Stimulated activated CD8-positive, alpha-beta memory T cell treated with anti-CD3 and anti-CD28 coated beads, Interleukin-7, amount 100 ng/mL, for 48 hours (primary cell): ENCODE data around the gene TMEM9B.

Source experiments
- DNase-seq, 2 donors: peaks; one replicate each; pipeline ENCODE4 v3.0.0-alpha.2; 2020; ENCODE audit warnings: low read depth in 1 of 2; ENCODE audit errors: extremely low read depth in 1 of 2

Gene TMEM9B

DNA sequence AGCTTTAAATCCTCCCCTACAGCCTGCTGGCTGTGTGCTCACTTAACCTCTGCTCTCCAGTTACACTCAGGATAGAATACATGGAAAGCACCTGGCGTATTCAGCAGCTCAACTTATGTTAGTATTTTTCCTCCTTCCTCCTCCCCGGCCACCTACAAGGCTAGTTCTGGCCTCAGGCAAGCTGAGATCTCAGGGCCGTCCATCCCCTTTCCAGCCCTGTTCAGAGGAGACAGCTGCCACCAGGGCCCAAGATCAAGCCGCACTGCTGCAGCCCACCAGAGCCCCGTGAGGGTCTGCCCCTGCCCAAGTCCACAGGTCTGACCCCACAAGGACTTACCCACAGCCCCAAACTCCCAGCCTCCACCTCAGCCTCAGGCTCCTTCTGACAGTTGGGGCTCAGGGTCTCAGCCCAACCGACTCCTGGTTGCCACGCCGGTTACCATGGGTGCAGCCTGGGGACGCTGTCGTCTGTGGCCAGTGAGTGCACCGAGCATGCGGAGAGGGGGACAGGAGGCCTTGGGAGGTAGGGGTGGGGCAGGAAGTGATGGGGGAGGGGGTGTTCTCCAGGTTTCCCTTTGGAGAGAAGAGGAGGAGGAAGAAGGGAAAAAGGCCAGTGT is 31.6 kb downstream of the TMEM9B start, which contains the start of gene C11orf16:
Gene C11orf16 (minus strand): TSS at position 384 of the 617 bp plus-strand sequence. CDS start 639 bp downstream, outside the sequence.
- no peak for DNase-seq

DNA sequence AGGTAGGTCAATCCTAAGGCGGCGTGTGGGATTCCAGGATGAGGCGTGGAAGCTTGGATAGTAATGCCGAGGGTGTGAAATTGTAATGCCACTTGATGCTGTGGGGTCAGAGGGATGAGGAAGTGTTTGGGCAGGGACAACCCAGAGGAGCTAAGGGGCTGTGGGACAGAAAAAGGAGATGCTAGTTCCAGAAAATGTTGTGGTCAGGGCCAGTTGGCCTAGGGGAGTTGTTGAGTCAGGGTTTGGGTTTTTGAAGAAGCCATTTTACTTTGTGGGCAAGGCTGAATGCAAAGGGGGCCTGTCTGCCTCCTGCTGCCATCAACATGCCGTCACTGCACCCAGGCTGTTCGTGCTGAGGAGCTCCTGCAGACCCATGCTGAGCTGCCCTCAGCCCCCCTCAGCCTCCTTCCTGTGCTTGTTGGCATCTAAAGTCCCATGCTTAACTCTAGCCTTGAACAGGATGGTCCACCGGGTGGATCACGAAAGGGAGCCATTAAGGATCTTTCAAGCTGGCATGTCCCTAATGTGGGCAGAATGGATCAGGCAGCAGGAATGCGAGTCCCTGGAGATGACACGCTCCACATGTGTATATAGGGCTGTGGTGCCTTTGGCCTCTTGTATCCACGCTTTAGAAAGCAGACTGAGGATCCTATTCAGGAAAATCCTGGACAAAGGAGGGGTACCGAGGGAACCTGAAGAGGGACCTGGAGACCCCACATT is 33.6 kb downstream of the TMEM9B start:
- no peak for DNase-seq

DNA sequence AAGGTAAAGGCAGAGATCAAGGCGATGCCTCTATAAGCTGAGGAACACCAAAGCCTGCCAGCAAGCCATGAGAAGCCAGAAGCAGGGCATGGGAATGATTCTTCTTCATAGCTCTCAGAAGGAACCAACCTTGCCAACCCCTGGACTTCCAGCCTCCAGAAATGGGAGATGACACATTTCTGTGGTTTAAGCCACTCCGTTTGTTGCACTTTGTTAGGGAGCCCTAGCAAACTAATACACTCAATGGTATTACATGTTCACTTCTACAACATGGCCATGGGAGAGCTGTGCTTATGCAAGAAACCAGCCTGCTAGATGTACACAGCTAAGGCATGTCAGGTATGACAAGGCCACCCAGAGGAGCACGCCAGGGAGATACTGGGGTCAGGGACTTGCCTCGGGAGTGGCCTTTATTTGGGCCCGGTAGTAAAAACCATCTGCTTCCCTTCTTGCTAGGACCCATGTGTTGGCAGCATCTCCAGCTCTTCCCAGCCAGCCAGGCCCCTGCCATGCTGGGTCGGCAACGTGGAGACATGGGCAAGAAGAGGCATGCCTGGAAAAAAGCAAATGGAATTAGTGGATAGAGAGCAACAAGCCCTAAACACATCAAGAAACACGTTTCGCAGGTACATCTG is 35.1 kb downstream of the TMEM9B start:
- DNase-seq = no peak

DNA sequence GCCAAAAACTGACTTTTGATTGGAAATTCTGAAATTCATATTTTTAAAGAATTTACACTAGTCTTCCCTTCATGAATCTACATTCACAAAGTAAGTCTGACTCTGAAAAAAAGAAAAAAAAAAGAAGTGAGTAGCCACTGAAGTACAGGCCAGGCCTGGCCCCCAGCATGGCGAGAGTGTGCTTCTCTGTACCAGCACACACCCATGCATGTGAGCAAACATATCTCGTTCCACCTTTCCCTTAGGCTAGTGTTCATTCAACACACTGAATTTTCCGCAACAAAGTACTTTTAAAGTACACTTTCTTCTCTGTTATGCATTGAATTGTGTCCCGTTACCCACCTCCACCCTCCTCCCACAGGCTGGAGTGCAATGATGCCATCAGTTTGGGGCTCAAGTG is 36.0 kb downstream of the TMEM9B start:
- no peak for DNase-seq

DNA sequence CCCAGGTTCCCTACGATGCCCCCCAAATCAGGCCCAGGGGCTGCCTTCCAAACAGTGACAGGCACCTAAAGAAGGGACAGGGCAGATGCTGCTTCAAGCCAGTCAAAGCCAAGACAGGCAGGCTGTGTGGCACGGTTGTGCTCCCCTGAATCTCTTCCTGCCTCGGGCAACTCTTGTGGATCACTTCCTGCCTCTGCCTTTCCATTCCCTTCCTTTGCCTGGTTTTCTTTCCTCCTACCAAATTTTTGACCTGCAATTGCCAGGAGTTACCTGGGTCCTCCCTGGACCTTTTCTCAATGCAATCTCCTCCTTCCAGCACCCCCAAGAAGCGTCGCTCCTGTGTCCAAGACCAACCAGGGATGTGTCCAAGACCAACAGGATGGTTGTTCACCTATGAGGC is 37.0 kb downstream of the TMEM9B start:
- DNase-seq = no peak

DNA sequence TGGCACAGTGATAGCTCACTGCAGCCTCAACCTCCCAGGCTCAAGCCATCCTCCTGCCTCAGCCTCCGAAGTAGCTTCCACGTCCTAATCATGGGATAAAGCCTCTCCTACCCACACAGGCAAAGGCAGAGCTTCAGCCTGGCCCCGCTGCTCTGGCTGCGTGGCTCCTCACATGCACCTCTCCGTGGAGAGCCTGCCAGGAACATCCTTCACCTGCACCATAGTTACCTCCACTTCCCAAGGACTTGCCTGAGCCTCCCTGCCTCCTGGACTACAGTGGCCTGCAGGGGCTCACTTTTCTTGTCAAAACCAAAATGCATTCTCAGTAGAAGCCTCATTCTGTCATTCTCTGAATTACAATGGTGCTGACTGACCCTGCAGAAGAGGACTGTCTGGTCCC is 38.0 kb downstream of the TMEM9B start:
- DNase-seq = no peak

DNA sequence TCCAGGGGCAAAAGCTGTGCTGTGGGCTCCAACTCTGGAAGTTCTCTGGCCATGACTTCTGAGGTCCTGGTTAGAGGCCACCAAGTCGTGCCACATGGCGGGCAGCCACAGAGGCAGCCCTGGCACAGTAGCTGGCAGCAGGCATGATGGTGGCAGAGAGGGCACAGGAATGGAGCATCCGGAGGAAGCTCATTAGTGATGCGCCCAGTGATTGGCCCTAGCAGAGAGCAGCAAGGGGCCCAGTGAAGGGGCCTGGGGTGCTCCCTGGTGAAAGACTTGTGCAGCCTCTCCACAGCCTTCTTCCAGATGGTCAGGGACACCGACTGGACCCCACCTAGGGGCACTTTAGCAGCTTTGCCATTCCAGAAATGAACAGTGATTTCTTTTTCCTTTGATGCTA is 38.5 kb downstream of the TMEM9B start:
- DNase-seq = no peak

DNA sequence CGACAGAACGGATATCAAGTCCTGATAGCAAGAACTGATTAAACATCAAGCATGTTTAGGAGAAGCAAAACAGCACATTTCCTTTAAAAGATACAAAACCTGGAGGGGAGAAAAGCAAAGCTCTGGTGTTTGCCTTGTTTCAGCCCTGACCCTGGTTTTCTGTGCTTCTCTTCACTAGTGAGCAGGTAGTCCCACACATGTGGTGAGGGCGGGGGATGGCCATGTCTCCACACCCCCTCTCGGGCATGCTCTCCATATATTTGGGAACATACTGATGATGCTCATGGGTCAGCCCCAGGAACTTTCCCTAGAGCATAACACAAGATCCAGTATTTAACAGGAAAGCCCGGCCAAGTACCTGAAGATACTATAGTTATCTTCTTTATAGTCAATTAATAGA is 41.6 kb downstream of the TMEM9B start:
- no peak for DNase-seq

DNA sequence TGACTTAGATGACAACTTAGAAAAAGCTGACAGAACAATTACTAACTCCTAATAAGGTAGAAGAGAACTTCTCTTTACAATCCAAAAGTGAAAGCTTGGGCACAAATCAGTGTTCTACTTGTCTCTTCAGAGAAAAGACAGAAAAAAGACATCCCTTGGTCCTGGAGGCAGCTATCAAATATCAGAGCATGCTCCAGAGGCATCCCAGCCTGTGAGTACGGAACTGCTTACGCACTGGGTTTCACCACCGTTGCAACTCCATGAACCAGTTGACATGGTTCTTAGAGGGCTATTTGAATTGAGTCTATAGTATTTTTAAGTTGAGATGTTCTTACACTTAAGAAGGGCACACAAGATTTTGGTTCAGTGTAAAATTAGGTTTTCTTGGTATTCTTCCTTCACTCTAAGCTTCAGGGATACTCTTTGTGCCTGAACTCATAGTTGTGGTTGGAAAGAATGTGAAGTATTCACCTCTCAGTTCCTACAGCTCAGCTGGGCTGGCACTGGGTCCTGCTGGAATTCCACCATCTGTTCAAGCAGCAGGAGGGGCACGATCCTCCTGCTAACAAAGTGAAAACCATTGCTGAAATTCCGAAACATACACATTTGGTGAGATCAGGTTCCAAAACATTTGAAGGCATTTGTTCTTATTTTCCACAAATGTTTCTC is 47.0 kb downstream of the TMEM9B start:
- DNase-seq = no peak

DNA sequence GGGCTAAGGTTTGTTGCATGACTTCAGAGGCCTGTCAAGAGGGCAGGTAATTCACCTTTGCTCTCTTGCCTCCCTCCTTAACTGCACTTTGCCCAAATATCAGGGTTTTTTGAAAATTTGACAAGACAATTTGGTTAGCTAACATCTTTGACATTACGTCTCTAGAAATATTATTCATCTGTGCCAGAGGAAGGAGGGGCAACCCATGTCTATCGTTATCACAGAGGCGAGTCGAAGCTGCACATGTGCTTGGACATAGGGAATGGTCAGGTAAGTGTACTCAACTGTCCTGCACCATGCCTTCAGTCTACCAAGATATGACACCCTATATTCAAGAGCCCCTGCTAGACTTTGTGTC is 49.6 kb downstream of the TMEM9B start:
- DNase-seq = no peak

DNA sequence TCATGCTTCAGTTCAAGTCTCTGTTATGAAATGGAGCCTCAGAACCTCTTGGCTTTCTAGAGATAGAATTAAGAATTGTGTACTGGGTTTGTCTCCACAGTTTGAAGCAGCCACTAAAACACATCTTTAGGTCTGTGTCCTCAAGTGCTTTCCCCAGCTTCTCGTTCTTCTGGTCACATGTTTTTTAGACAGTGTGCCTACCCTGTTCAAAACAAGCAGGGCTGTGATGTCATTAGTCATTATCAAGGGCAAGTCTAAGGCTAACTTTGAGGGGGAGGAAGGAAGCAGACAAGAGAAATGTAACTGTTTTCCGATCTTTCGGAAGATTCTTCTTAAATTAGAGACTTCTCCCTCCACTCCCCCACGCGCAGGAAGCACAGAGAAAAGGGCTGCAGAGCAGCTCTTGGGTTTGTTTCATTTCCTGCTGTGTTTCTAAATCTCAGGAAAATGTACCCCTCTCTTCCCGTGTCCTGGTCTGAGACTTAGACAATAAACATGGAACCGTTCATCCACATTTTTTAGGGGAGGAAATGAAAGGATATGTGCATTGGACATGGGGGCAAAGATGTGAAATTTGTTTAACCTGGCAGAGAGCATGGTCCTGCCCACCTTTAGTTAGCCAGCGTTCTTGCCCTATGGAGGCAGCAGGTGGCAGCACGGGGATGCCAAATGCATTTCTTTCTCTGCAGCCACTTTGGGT is 50.1 kb downstream of the TMEM9B start:
- DNase-seq = no peak

DNA sequence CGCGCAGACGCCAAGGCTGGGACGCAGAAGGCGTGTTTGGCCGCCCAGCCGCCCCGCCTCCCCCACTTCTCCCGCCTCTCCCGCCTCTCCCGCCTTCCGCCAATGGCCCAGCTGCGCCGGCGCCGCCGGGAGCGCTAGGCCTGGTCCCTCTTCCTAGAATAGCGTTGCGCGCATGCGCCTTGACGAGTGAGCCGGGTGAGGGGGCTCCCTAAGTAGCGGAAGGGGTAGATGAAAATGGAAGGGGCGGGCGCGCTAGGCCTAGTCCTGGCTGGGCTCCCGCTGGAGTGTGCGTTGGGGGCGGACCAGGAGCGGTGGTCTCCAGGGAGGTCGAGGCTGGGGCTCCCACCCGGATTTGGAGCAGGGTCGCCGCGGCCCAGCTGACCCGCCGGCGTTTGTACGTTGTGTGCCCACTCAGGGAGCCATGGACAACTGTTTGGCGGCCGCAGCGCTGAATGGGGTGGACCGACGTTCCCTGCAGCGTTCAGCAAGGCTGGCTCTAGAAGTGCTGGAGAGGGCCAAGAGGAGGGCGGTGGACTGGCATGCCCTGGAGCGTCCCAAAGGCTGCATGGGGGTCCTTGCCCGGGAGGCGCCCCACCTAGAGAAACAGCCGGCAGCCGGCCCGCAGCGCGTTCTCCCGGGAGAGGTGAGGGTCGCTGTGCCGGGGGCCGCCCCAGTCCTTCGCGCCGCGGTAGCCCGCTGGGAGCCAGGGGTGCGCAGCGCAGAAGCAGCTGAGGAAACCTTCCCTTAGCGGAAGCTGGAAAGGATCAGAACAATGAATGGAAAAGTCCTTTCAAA is 53.0 kb downstream of the TMEM9B start, which contains the start of gene AKIP1:
Gene AKIP1 (plus strand): TSS at position 161 of the 795 bp plus-strand sequence. CDS start 261 bp downstream, at position 422.
- DNase-seq = peak; percentile 83 to 88

DNA sequence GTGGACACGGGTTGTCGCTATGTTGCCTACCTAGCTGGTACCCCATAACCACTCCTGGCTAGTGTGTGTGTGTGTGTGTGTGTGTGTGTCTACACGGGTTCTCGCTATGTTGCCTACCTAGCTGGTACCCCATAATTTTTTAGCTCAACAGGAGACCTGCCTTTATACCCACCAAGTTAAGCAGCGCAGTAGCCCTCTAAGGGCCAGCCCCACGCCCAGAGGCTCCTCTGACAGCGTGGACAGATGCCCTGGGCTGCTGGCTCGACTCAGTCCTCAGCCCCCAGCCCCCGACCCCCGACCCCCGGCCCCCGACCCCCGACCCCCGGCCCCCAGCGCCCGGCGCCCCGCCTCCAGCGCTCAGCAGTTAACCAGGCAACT is 53.6 kb downstream of the TMEM9B start:
- DNase-seq = no peak

DNA sequence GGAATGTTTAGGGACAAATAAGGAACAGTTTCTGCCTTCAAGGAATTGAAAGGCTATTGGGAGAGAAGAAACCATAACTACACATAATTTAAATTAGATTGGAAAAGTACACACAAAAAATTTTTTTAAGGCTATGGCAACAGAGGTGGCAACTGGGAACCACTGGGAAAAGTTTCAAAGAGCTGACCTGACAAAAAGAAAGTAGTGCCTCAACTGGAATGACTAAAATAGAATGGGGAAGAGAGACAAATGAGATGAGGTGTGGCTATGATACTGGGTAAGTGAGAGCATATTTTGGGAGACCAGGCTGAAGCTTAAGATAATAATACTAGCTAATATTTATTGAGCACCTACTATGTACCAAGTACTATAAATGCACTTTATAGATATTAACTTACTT is 56.1 kb downstream of the TMEM9B start:
- no peak for DNase-seq

DNA sequence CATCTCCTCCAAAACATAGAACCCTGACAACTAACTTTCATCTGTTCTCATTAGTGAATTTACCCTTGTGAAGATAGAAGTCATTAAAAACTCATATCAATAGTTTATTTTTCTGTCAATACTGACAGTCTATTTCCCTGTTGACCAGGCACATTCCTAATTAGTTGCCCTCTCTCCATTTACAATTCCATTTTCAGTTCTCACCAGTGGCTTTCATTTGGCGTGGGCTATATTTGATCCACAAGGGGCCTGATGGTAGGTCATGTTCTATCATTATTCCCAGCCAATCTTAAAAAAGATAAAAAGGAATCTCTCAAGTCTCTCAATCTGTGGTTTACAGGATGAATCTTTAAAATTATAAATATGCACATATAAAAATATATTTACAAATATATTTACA is 57.1 kb downstream of the TMEM9B start:
- no peak for DNase-seq

DNA sequence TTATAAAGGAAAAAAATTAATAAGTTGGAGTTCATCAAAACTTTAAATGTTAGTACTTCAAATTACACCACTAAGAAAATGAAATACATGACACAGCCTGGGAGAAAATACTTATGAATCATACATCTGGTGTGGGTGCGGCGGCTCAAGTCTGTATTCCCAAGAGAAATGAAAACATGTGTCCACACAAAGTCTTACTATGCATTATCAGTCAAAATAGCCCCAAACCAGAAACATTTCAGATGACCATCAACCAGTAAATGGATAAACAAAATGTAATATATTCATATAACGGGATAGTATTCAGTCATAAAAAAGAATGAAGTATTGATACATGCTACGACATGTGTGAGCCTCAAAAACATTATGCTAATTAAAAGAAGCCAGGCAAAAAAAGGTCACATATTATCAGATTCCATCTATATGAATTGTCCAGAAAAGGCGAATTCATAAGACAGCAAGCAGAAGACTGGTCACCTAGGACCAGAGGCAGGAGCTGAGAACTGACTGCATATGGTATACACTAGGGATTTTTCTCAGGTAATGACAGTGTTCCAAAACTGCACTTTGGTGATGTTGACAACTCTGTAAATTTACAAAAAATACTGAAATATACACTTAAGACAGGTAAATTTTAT is 58.6 kb downstream of the TMEM9B start:
- no peak for DNase-seq

DNA sequence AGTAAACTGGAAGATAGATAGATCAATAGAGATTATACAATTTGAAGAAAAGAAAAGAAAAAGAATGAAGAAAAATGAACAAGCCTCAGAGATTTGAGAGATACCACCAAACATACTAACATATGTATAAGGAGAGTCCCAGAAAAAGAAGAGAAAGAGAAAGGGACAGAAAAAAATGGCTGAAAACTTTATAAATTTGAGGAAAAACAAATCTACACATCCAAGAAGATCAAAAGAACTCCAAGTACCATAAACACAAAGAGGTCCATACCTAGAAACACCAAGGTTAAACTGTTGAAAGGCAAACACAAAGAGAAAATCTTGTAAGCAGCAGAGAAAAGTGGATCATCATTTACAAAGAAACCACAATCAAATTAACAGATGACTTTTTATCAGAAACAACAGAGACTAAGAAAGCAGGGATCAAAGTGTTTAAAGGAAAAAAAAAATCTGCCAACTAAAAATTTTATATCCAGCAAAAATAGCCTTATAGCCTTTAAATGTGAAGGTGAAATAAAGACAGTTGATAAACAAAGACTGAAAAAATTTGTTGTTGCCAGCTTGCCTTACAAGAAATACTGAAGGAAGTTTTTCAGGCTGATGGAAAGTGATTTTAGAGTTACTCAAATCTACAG is 65.0 kb downstream of the TMEM9B start:
- DNase-seq = no peak
